HG03196 (cell line): ENCODE results near the gene KRT74.

Experiments used
- ATAC-seq: cut with Tn5 transposase; IDR thresholded peaks from one replicate; pipeline ENCODE4 v1.9.1; 2021; ENCODE audit not compliant: unreplicated experiment

Gene KRT74

GRCh38 chr12:52575948-52576347, 2.3 kb upstream of the KRT74 start:
- no peak for ATAC-seq

- ATAC-seq = no peak
Measured at GRCh38 chr12:52575256-52575655, 1.6 kb upstream of the KRT74 start.

- no peak for ATAC-seq
Measured at GRCh38 chr12:52573306-52573705, 337 bp downstream of the KRT74 start.

GRCh38 chr12:52570511-52570910, 3.1 kb downstream of the KRT74 start:
- ATAC-seq = no peak

GRCh38 chr12:52568111-52568510, 5.5 kb downstream of the KRT74 start:
- ATAC-seq = no peak

- no peak for ATAC-seq
Measured at GRCh38 chr12:52566847-52567291, 6.8 kb downstream of the KRT74 start.

GRCh38 chr12:52564582-52564981, 9.1 kb downstream of the KRT74 start:
- ATAC-seq = no peak

- ATAC-seq = no peak
Measured at GRCh38 chr12:52561880-52562449, 11.7 kb downstream of the KRT74 start.

GRCh38 chr12:52559979-52560378, 13.7 kb downstream of the KRT74 start:
- no peak for ATAC-seq

- no peak for ATAC-seq
Measured at GRCh38 chr12:52558781-52559445, 14.7 kb downstream of the KRT74 start.

GRCh38 chr12:52557476-52557875, 16.2 kb downstream of the KRT74 start:
- ATAC-seq = no peak

GRCh38 chr12:52555577-52555976, 18.1 kb downstream of the KRT74 start:
- no peak for ATAC-seq

- ATAC-seq = no peak
Measured at GRCh38 chr12:52552681-52553195, 20.9 kb downstream of the KRT74 start, which contains the start of gene KRT71. Gene KRT71, minus strand, starts transcription at chr12:52553145. Its CDS starts 68 bp downstream, at chr12:52553077.

GRCh38 chr12:52552055-52552454, 21.6 kb downstream of the KRT74 start:
- ATAC-seq = no peak

- no peak for ATAC-seq
Measured at GRCh38 chr12:52551216-52551865, 22.3 kb downstream of the KRT74 start.

GRCh38 chr12:52546126-52546525, 27.5 kb downstream of the KRT74 start:
- ATAC-seq = no peak

- no peak for ATAC-seq
Measured at GRCh38 chr12:52543985-52544883, 29.4 kb downstream of the KRT74 start.

- ATAC-seq = no peak
Measured at GRCh38 chr12:52542785-52543318, 30.8 kb downstream of the KRT74 start.

- ATAC-seq = no peak
Measured at GRCh38 chr12:52542157-52542556, 31.5 kb downstream of the KRT74 start.

GRCh38 chr12:52541709-52542108, 31.9 kb downstream of the KRT74 start:
- ATAC-seq = no peak

GRCh38 chr12:52540531-52540930, 33.1 kb downstream of the KRT74 start:
- ATAC-seq = no peak
